Occipital lobe (tissue), 2 donors: ENCODE data around the gene SFTA2. TPM values are rescaled to one million over a fixed set of nuclear protein-coding genes. Genes with fewer than 3 reads are reported as not detected.
"Not testable (repeated sequence)": the region's sequence is repeated elsewhere in the genome, so short reads cannot be mapped to it uniquely, and the experiment has no call there.

ENCODE experiments used
- DNase-seq: peaks from one replicate; lab custom pipeline; 2025; lab: John Stamatoyannopoulos, UW
- total RNA-seq: library from RNA; depleted of rRNA; stranded (reverse); fragments of >200 nt; gene quantifications from one replicate; pipeline ENCODE4 v1.2.3, GENCODE V29; 2014

The SFTA2 gene
- not detected for total RNA-seq

GRCh38 chr6:30931969-30932645 is at the start of gene SFTA2:
Gene SFTA2 (minus strand): TSS chr6:30932170. CDS start chr6:30932096, 74 bp downstream.
- no peak for DNase-seq

- no peak for DNase-seq
Observed at GRCh38 chr6:30979690-30980089, 47.7 kb upstream of the SFTA2 start.

- no peak for DNase-seq
Observed at GRCh38 chr6:30979141-30979540, 47.2 kb upstream of the SFTA2 start.

DNA sequence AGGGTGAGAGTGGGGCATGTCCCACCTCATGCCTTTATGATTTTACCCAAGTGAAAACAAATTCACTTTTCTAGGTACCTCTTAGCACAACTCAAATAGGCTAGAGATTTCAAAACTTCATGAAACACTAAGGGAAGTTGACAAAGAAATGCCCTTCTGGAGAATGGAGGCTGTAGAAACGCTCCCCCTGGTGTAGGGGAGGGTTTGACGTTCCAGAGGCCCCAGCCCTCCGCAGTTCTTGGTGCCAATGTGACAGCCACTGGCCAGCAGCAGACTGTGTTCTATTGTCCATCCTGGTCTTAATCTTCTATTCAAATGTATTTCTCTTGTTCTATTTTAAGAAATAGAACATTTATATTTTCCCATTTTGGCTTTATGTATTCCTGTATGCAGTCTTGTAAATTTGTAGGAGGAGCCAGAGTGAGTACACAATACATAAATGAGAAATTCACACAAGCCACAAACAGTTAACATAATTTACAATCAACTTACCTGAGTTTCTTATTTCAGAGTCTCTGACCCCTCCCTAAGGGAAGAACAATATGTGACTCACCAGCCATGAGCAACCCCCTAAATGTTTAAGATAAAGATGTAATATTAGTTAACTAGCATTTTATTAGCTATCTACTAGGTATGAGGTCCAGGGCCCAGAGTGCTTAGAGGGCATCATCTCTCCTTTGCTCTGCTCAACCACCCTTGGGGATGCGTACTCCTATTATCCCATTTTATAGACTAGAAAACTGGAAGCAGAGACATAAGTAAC is 42.7 kb upstream of the SFTA2 start:
- no peak for DNase-seq

DNA sequence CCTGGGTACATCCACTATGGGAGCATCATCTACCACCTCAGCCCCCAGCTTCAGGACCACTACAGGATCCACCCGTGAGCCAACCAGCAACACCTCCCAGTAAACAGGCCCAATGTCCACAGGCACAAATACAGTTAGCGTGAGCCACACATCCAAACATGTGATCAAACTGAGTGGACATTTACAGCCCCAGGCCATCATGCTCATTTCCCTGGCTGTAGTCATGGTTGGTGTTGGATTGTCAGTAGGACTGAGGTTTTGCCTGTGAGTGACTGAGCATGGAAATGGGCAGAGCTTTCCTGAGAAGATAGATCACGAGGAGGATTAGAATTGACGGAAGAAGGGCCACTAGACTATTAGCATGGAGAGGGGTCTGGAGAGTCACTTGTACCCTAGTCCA is 40.8 kb upstream of the SFTA2 start:
- DNase-seq = no peak

DNA sequence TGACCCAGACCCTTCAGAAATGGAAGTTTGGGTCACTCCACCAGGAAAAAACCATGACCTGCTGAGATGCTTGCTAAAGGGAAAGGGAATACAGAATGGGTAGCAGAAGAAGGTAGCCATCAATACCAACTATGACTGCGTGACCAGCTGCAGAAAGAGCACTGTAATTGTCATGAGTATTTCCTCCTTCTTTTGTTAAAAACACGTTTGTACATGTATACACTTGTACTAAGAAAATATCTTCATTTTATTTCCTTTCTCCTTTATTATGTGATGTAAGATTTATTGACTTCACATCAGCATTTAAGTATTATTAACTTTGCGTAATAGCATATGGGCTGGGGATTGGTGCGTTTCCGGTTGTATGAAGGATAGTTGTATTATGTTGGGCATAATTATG is 39.0 kb upstream of the SFTA2 start:
- no peak for DNase-seq

DNA sequence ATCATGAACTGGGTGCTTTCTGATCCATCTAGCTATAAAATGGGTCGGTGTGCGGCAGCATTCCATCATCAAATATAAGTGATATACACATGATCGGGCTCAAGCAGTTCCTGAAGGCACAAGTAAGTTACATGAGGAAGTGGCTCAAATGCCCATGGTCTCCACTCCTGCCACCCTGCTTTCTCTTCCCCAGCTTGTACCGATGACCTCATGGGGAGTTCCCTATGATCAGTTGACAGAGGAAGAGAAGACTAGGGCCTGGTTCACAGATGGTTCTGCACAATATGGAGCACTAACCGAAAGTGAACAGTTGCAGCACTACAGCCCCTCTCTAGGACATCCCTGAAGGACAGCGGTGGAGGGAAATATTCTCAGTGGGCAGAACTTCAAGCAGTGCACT is 37.2 kb upstream of the SFTA2 start:
- DNase-seq = not testable (repeated sequence)

GRCh38 chr6:30966154-30966553 is 34.2 kb upstream of the SFTA2 start:
- no peak for DNase-seq

DNA sequence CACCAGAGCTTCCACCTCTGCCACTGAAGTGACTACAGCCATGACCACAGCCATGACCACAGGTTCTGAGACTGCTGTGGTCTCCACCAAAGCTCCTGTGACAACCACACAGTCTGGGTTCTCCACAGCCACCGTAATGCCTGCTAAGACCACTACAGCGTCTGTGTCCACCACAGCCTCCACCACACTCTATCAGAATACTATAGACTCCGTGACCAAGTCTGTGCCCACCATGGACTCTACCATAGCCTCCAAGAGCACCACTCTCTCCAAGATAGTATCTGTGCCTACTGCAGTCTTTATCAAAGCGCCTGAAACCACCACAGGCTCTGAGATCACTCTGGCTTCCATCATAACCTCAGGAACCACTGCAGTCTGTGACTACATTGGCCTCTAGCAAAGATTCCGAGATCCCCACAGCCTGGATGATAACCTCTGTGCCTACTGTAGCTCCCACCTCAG is 33.2 kb upstream of the SFTA2 start:
- no peak for DNase-seq

DNA sequence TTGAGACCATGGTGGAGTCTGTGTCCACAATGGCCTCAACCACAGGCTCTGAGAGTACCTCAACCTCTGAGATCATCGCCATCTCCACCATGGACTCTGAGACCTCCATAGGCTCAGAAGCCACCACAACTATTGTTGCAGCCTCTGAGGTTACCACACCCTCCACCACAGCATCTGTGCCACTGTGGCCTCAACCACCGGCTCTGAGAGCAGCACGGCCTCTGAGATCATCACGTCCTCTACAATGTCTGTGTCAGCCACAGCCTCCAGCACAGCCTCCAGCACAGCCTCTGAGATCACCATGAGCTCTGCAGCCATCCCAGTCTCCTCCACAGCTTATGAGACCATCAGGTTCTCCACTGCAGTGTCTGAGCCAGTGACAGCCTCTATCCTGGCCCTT is 32.1 kb upstream of the SFTA2 start:
- no peak for DNase-seq

DNA sequence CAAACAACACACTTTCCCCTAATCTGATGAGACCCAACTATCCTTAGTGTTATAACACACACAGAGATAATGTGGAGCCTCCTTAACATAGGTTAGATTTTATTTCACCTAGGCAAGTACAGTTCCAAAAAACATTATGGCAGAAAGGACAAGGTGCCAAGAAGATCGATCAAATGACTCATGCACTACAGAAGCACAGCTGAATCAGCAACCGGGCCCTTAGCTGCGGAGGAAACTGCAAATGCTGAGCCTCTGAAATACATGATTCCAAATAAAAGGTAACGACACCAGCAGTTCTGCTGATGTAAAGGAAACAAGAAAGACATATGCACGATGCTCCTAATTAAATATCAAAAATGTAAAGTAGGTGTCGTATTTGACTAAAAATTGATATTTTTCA is 31.7 kb upstream of the SFTA2 start:
- DNase-seq = no peak

DNA sequence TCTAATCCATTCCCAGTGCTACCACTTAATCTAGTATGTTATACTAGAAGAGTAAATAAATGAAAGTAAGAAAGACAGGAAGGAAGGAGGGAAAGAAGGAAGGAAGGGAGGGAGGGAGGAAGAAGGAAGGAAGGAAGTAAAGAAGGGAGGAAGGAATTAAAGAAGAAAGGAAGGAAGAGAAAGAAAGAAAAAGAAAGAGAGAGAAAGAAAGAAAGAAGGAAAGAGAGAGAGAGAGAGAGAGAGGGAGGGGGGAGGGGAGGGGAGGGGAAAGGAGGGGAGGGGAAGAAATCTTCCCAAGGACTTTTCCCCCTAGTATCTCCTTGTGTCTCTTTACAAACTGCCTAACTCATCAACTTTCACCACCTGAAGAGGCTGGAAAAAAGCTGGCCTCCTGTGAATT is 30.7 kb upstream of the SFTA2 start:
- DNase-seq = no peak

DNA sequence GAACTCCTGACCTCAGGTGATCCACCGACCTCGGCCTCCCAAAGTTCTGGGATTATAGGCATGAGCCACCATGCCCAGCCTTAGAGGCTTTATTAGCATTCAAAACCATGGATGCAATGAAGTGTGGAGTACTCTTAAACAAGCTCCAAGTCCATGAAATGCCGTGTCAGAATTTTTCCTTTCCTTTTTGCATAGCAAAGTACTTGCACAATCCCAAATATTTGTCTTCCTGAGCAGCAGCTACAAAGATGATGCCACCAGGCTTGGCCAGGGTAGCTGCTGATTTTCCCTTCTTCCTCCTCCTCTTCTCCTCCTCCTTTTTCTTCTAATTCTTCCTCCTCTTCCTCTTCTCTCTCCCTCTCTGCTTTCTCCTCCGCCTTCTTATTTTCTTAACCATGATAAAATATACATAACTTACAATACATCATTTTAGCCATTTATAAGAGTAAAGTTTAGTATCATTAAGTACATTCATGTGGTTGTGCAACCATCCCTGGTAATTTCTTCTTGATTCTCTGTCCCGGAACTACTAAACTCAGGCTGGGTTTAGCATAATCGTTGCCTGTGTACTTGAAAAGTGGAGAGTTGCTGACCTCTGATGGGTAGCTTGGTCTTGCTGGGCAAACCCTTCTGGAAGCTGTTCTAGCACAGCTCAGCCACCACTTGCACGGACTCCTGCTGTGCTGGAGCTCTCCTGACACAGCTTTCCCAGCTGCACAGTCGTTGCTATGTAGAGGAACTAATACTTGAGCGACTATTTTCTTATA is 29.1 kb upstream of the SFTA2 start:
- DNase-seq = no peak

- no peak for DNase-seq
Observed at GRCh38 chr6:30957716-30958115, 25.7 kb upstream of the SFTA2 start.

GRCh38 chr6:30955367-30956042 is 23.5 kb upstream of the SFTA2 start:
- DNase-seq = no peak

DNA sequence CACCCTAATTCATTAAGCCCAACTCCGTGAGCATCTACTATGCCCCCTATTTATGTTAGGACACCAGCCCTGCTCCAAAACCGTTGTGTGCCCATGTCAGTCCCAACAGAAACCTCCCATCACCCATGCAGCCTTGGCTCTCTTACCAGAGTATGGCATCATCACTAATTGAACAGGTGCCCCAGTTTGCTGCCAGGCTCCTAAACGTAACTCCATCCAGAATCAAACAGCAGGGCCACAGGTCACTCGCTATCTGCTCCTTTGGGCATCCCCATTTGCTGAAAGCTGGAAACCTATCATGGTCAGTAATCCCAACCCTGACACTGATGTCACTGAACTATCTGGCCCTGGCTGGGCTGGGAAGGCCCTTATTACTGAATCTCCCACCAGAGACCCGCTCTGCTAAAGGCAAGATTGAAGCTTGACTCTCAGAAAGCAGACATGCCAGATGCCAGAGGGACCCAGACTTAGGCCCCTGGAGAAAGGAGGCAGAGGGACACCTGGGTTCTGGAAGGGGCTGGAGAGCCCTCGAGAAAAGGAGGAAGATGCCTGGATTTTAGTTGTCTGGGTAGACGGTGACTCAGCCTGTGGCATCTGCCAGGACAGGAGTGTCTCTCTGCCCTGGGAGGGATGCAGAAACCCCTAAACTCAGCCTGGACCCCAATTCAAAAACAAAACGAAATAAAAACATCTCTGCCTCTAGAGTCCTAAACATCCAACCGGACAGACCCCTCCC is 22.8 kb upstream of the SFTA2 start:
- no peak for DNase-seq

GRCh38 chr6:30951907-30952469 is 20.0 kb upstream of the SFTA2 start:
- DNase-seq = no peak

DNA sequence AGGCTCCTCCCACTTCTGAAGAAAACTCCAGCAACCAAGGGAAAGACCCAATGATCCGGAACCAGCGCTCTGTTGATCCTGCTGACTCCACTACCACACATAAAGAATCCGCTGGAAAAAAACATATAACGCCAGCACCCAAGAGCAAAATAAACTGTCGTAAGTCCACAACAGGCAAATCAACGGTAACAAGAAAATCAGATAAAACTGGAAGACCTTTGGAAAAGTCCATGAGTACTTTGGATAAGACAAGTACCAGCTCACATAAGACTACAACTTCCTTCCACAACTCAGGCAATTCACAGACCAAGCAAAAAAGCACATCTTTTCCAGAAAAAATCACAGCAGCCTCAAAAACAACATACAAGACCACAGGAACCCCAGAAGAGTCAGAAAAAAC is 16.8 kb upstream of the SFTA2 start:
- DNase-seq = no peak

GRCh38 chr6:30947231-30947630 is 15.3 kb upstream of the SFTA2 start:
- no peak for DNase-seq

GRCh38 chr6:30945281-30945680 is 13.3 kb upstream of the SFTA2 start:
- DNase-seq = no peak

GRCh38 chr6:30944051-30944450 is 12.1 kb upstream of the SFTA2 start:
- DNase-seq = no peak
